HG02840 (cell line): Measurements from ENCODE around the gene DLD.
"Not testable (repeated sequence)": the region's sequence is repeated elsewhere in the genome, so short reads cannot be mapped to it uniquely, and the experiment has no call there.

Source experiments
- ATAC-seq: cut with Tn5 transposase; IDR thresholded peaks from one replicate; pipeline ENCODE4 v1.9.1; 2021; ENCODE audit warnings: mild to moderate bottlenecking, moderate library complexity, moderate number of reproducible peaks; ENCODE audit not compliant: unreplicated experiment, low FRiP score

DLD gene

DNA sequence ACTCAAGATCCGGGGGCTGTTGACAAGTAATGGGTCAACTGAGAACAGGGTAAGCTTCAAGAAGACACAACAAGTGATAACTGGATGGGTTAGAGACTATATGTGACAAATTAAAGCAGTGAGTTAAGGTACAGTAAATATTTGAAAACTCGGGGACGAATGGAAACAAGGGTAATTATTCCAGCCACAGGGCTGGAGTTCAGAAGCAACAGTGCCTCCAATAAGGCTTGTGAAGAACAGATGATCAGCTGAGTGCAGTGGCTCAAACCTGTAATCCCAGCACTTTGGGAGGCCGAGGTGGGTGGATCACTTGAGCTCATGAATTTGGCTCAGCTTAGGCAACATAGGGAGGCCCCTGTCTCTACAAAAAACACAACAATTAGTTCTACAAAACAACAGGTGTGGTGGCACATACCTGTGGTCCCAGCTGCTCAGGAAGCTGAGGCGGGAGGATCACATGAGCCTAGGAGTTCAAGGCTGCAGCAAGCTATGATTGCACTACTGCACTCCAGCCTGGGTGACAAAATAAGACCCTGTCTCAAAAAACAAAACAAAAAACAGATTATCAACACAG lies 20.5 kb upstream of the DLD start:
- ATAC-seq, result no peak

DNA sequence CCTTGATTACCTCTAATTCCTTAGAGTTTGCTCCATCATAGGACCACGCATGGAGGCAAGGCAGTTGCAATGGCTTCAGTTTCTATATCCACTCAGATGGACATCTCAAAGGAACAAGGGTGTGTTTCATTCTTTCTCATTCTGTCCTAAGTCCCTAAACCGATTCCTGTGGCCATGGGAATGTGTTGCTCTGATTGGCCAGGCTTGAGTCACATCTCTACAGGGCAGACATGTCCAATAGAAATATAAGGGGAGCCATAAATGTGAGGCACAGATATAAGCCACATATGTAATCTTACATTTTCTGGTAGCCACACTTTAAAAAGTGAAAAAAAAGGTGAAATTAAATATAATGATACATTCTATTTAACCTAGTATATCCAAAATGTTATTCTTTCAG lies 16.9 kb upstream of the DLD start:
- ATAC-seq, result no peak

GRCh38 chr7:107874605-107875446 lies 16.2 kb upstream of the DLD start:
- ATAC-seq, result no peak

GRCh38 chr7:107876916-107877315 lies 14.1 kb upstream of the DLD start:
- no peak for ATAC-seq

DNA sequence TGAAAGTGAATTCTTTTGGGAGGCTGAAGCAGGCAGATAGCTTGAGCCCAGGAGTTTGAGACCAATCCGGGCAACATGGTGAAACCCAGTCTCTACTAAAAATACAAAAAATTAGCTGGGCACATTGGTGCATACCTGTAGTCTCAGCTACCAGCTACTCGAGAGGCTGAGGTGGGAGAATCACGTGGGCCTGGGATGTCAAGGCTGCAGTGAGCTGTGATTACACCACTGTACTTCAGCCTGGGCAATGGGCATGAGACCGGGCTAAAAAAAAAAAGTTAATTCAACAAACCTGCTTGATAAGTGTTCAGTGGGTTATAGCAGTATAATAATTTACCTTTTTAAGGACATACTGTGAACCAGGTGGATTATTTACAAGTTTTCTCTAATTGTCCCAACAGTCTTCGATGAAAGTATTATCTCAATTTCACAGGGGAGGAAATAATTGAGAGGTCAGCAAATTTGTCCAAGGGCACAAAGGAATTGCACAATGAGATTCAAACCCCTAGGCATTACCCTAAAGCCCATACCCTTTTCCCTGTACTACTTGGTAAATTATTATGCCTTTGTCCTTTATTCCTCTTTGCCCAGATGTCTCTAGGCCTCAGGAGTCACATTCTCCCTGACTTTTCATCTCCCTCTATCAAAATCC lies 13.1 kb upstream of the DLD start:
- ATAC-seq, result no peak

DNA sequence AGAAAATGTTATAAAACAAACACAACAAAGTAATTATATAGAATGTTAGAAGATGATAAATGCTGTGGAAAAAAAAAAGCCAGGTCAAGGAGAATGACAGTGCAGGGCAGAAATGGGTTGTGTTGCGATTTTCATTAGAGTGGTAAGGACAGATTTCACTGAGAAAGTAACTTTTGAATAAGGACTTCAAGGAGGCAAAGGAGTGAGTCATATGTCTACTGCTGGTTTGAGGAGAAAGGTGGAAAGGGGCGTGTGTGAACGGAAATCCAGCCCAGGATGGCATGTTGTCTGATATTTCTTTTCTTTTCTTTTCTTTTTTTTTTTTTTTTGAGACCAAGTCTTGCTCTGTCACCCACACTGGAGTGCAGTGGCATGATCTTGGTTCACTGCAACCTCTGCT lies 12.3 kb upstream of the DLD start:
- no peak for ATAC-seq

DNA sequence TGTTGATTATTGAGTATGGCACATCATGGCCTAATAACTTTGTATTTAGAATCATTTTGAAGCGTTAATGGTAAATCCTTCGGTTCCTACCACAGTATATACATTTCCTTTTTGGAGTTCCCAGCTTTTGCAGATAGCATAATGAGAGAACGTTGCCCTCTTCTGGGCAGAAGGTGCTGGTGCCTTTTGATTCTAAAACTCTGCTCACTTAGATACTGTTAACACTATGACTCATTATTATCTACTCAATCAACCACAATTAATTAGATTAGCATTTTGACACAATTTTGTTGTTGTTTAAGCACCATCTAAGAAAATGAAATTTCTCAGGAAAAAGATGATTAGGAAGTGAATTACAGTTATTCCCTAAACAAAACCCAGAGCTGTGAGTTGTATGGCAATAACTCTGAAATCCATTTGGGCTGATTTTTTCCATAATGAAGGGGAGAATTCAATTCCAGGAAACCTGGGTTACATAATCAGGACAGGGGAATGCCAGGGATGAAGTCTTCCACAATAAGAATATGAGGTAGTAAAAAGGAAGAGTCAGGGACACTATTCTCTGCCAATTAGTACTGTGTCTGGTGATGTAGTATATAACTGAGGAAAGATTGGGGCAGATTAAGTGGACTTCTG lies 11.5 kb upstream of the DLD start:
- no peak for ATAC-seq

DNA sequence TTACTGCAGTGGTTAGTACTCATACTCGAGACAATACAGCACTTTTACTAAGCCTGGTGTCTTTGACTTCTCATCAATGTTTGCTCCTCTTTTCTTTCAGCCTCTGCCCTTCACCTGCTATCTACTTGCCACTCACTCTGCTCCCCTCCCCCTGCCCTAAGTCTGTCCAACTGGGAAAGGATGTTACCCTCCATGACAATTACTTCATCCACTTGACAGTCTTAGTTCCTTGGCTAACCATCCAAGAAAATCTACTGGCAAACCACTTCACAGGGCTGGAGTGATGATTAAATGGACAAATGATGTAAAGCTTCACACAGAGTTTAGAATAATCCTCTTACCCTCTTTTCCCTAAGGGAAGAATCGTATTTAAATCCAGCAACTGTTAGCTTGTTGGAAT lies 8.2 kb upstream of the DLD start:
- no peak for ATAC-seq

DNA sequence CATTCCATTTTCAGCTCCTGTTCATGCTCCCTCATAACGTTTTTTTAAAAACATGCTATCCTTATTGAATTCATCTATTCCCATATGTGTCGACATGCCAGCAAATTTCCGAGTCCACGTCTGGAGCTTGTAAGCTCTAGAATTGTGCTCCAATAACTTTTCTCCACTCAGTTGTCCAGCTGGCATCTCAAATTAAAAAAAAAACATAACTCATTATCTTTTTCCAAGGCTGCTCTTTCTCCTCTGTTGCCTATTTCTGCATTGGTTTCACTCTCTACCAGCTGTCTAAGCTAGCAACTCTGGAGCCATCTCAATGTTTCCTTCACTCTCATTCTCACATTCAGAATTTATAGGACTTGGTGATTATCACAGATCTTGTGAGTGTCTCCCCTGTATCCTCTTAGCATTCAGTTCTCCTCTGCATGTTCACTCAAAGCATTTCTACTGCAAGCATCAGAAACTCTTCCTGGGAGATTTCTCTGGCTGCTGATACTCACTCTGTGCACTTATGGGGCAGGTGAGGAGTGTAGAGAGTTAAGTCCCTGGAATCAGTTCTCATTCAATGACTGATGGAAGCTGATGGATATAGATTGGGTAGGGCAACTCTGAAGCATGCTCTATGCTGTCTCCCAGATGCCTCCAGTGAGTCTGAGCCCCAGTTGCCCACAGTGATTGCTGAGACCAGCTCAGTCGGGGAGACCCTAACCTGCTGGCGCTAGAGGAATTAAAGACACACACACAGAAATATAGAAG lies 6.7 kb upstream of the DLD start:
- ATAC-seq, result no peak

DNA sequence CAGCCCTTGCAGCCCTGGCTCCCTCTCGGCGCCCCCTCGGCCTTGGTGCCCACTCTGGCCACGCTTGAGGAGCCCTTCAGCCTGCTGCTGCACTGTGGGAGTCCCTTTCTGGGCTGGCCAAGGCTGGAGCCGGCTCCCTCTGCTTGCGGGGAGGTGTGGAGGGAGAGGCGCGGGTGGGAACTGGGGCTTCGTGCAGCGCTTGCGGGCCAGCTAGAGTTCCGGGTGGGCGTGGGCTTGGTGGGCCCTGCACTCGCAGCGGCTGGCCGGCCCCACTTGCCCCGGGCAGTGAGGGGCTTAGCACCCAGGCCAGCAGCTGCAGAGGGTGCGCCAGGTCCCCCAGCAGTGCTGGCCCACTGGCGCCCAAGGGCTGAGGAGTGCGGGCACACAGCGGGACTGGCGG lies 3.2 kb upstream of the DLD start:
- not testable (repeated sequence) for ATAC-seq

- ATAC-seq, result no peak
Observed at GRCh38 chr7:107889992-107890391, 991 bp upstream of the DLD start.

DNA sequence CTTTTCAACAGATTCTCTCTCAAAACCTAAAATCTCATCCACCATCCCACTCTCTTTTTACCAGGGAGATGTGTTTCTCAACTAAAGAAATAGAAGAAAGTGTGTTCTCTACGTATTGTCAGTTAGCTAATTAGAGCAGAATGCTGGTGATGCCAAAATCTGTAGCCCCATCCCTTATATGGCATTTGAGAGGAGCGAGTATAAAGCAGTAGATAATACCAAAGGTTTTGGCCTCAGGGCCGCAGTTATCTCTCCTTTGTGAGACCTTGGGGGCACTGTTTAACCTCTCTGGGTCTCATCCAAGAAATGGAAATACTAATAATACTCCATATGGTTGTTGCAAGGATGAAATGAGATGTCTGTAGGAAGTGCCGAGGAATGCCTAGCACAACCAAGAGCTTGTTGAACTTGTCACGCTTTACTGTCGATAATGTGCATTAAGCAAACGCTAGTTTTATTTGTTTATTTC lies 456 bp upstream of the DLD start:
- peak; percentile 5 for ATAC-seq

GRCh38 chr7:107891636-107892366 lies 818 bp downstream of the DLD start:
- ATAC-seq, result peak; percentile 22

DNA sequence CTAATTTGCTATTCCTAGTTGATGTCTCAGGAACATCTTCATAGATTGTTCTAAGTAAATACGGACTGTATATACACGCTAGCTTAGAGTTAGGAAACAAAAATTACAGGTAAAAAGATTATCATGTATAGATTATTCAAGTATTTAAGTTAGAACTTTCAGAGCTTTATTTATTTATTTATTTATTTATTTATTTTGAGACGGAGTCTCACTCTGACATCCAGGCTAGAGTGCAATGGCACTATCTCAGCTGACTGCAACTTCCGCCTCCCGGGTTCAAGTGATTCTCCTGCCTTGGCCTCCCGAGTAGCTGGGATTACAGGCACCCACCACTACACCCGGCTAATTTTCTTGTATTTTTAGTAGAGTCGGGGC lies 1.4 kb downstream of the DLD start:
- not testable (repeated sequence) for ATAC-seq

- no peak for ATAC-seq
Observed at GRCh38 chr7:107898997-107899594, 8.1 kb downstream of the DLD start.

DNA sequence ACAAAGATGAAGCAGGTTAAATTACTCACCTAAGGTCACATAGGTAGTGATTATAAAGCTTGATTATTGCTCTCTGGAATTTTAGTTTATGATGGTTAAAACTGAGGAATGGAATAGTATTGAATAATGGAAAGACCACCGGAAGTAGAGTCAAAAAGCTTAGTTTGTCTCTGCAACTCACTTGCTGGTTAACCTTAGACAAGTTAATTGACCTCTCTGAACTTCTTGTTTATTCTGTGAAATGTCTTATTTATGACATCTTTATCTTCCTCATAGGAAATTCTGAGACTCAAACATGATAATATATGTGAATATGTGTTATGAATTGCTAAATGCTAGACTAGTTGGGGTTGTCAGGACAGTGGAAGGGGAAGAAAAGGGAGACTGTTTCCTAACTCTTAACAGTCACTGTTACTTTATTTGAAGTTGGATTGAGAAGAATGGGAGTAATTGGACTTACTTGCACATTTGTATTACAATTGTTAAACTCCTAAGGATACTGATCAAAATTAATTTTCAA lies 9.6 kb downstream of the DLD start:
- no peak for ATAC-seq

GRCh38 chr7:107902381-107902780 lies 11.4 kb downstream of the DLD start:
- no peak for ATAC-seq

- ATAC-seq, result no peak
Observed at GRCh38 chr7:107907790-107908189, 16.8 kb downstream of the DLD start.

GRCh38 chr7:107909445-107909844 lies 18.5 kb downstream of the DLD start:
- ATAC-seq, result no peak
